CD4-positive, alpha-beta T cell treated with Interleukin-21 for 1 hour (primary cell): Measurements from ENCODE around the gene FSTL4.

Experiments
- DNase-seq: peaks from one replicate; pipeline ENCODE4 v3.0.0-alpha.2; 2020

The FSTL4 gene

DNA sequence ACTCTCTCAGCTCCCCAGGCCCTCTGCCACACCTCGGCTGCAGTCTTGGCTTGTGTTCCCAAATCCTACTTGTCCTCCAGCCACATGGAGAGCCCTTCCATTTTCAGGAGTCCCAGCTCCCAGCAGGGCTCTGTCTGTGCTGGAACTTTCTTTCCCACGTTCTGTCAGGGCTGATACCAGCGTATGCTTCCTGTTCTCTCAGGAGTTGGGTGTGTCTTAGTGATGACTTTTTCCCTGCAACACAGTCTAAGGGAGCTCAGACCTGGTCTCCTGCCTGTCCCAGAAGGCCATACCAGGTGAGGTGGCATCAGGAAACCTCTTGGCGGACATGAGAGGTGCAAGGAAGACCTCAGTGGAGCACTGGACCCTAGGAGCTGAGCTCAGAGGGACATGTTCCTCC, 334.0 kb downstream of the FSTL4 start:
- DNase-seq, result no peak

GRCh38 chr5:133277744-133278143, 334.6 kb downstream of the FSTL4 start:
- no peak for DNase-seq

DNA sequence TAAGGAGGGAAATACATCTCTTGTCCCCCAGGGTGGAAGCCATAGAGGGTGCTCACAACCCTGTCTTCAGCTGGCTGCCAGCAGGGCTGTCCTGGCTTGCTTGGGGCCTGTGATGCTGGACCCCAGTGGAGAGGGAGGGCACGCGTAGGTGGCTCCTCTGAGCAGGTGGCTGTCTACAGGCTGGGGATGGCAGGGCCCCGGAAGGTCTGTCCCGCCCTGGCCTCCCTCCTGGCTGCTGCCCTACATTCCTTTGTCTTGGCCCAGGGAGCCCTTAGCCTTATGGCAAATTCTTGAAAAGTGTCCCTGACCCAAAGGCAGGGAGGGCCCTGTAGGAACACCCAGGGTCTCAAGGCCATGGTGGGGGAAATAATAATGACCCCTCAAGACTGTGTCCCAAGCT, 336.2 kb downstream of the FSTL4 start:
- no peak for DNase-seq

GRCh38 chr5:133275631-133276030, 336.7 kb downstream of the FSTL4 start:
- no peak for DNase-seq

DNA sequence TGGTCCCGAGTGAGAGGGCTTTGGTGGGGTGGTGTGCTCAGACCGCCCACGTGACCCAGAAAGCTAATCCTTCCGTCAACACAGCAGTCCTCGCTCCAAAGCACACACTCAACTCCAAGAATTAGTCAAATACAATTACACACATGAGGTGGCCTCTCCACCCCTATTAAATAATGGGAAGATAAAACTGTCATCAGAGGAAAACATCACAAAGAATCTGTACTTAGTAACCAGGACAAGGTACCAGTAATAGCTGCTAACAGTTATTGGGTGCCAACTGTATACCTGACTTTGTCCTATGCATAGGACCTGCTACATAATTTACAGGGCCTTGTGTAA, 337.8 kb downstream of the FSTL4 start:
- DNase-seq, result no peak

DNA sequence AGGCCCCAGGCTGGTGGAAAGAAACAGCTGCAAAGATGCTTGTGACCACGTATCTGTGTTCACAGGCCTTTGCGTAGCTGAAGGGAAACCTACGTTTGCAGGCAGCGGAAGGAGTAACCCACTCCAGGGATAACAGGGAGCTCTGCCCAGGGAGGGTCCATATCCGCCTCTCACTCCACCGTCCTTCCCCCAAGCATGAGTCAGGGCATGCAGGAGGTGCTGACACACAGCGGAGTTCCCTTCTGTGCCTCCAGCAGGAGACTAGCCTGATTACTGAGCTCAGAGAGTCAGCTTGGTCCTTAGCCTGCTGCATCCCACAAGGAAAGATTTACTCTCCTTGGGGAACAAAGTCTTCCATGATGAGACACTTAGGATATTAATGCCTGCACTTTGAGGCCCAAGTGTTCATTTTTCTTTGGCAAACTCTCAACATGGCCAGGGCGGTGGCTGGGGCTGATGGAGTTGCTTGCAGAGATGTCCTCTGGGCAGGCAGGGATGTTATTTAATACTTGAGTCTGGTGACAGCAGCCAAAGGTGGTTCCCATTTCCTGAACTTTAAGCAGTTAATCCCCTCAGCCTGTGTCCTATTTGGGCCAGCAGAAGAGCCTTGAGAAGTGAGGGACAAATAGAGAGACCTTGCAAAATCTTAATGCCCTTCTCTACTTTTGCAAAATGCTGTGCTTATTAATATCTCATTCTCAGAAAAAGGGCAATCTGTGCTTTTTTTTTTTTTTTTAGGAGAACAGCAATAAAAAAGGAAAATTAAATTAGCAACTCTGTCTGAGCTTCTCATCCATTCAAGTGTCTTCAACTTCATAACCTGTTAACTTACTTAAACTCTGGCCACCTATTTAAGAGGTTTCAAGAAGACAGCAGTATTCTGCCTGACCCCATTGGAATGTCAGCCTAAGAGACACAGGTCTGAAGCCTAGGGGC, 338.4 kb downstream of the FSTL4 start:
- no peak for DNase-seq

- DNase-seq, result no peak
These were observed 340.0 kb downstream of the FSTL4 start for GRCh38 chr5:133272345-133272744.

DNA sequence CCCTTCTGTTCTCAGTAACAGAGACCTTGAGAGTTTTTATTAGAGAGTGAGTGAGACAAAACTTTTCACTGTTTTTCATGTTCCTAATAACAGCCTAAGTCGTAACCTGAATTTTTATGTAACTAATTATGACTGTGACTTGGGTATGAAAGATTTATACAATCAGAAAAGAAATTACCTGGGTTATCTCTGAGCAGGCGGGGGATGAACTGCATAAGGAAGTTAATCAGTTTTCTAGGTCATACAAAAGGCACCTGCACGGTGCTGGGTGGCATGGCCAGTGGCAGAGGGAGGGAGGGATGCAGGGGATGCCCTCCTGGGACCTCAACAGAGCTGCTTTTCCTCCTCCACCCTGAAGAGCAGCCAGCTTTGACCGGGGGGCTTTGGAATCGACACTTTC, 340.7 kb downstream of the FSTL4 start:
- no peak for DNase-seq

- DNase-seq, result no peak
These were observed 342.6 kb downstream of the FSTL4 start for GRCh38 chr5:133269691-133270090.

DNA sequence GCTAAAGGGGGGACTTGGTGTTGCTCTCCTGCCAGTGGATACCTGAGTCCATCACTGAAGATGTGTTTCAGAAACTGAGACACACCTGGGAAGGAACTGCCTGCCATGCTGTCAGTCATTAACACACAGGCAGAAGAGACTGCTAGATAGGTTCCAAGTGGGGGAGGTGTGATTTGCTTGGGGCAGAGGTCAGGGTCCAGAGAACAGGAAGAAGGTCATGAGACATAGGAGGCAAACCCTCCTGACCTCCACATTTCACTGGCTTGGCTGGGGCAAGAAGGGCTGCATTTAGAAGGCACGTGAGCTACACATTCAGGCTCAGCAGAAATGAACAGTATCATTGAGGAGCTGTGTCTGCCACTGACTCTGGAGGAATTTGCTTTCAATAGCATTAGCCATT, 344.7 kb downstream of the FSTL4 start:
- DNase-seq, result no peak

GRCh38 chr5:133266966-133267365, 345.4 kb downstream of the FSTL4 start:
- no peak for DNase-seq

- no peak for DNase-seq
These were observed 345.8 kb downstream of the FSTL4 start for GRCh38 chr5:133266527-133266878.

- no peak for DNase-seq
These were observed 346.4 kb downstream of the FSTL4 start for GRCh38 chr5:133265720-133266526.

DNA sequence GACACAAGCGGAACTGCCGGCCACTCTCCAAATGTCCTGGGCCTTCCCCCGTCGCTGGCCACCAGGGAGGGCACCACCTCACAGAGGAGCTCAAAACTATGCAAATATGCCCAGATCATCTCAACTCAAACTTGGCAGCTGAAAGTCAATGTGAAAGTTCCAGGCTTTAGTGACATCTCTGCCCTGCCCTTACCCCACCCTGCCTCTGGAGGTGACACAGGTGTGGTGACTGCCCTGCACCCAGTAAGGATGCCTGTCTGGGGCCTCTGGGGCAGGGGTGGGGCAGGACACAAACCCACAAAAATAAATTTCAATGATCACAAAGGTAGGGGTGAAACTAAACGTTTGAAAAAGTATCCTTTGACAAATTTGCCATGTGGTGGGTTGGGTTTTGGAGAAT, 347.1 kb downstream of the FSTL4 start:
- no peak for DNase-seq

DNA sequence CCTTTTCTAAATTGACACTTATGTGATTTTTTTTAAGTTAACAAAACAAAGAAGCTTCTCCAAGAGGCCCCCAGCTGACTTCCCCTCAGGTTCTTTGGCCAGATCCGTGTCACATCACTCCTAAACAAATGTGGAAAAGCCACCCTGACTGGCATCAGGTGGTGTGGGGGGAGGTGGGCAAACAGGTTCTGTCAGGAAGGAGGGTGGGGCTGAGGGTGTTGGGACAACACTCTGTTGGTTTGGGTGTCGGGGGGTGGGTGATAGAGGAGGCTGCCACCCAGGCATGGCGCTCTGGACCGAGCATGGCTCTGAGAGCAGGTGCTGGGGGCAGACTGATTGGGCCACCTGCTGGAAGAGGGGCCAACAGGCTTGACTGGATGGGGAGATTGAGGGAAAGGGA, 349.7 kb downstream of the FSTL4 start:
- DNase-seq, result no peak

- no peak for DNase-seq
These were observed 350.3 kb downstream of the FSTL4 start for GRCh38 chr5:133261993-133262392.

- no peak for DNase-seq
These were observed 351.6 kb downstream of the FSTL4 start for GRCh38 chr5:133260715-133261114.

- no peak for DNase-seq
These were observed 352.9 kb downstream of the FSTL4 start for GRCh38 chr5:133259199-133259997.

GRCh38 chr5:133257977-133258376, 354.4 kb downstream of the FSTL4 start:
- no peak for DNase-seq

DNA sequence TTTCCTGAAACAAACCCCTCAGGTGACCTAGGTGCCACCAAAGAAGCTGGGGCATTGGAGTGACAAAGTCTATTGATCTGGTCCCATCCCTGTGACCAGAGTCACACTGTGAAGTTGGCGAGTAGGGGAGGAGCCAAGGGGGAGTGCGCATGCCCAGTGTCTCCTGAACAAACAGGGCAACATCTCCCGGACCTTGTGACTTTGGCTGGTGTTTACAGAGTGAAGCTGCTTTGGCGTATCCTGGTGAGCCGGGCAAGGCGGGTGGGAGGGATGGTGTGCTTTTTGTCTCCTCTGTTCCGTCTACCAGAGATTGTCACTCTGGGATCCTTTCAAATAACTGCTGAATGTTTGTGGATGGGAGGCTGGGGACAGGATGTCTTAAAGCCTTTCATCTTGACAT, 356.1 kb downstream of the FSTL4 start:
- DNase-seq, result no peak

GRCh38 chr5:133254803-133255202, 357.5 kb downstream of the FSTL4 start:
- DNase-seq, result no peak

GRCh38 chr5:133253671-133254070, 358.7 kb downstream of the FSTL4 start:
- no peak for DNase-seq

- DNase-seq, result no peak
These were observed 359.3 kb downstream of the FSTL4 start for GRCh38 chr5:133253070-133253469.

DNA sequence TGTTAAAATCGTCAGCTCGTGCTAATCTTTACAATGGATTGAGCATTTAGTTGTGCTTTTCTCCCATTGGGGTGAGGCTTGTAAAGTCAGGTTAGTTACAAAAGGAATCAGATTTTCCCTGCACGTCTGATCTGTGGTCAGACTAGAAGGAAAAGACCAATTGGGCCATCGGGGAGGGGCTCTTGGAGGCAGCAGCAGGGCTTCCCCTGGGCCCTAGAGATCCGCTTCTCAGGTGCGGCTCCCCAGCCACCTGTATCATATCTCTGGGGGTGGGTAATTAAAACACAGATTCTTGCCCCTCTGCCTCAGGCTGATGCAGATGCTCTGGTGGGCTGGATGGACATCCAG, 360.2 kb downstream of the FSTL4 start:
- DNase-seq, result no peak
